ENCODE data around the gene TSGA10IP.

Gene TSGA10IP

GRCh38 chr11:65958774-65959420 is 13.6 kb downstream of the TSGA10IP start:
- TF ChIP-seq CTCF (IDR thresholded peaks at IDR 0.05; ENCODE audit: low read depth, low read length): no peak
- H3K4me3 ChIP-seq (ENCODE audit: low read depth, low read length): no peak overlapping the region

DNA sequence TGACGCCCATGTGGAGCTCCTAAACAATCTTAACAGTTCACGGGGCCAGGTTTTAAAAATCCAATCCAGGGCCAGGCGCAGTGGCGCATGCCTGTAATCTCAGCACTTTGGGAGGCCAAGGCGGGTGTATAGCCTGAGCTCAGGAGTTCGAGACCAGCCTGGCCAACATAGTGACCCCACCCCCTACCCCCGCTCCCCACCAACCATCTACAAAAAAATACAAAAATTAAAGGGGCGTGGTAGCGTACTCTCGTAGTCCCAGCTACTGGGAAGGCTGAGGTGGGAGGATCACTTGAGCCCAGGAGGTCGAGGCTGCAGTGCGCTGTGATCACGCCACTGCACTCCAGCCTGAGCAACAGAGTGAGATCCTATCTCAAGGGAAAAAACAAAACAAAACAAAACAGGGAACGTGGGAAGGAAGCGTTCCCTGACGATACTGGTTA is 15.6 kb downstream of the TSGA10IP start:
- TF ChIP-seq CTCF (IDR thresholded peaks at IDR 0.05; ENCODE audit: low read depth, low read length): no peak
- H3K4me3 ChIP-seq (ENCODE audit: low read depth, low read length): peak overlapping the region; percentile 92

DNA sequence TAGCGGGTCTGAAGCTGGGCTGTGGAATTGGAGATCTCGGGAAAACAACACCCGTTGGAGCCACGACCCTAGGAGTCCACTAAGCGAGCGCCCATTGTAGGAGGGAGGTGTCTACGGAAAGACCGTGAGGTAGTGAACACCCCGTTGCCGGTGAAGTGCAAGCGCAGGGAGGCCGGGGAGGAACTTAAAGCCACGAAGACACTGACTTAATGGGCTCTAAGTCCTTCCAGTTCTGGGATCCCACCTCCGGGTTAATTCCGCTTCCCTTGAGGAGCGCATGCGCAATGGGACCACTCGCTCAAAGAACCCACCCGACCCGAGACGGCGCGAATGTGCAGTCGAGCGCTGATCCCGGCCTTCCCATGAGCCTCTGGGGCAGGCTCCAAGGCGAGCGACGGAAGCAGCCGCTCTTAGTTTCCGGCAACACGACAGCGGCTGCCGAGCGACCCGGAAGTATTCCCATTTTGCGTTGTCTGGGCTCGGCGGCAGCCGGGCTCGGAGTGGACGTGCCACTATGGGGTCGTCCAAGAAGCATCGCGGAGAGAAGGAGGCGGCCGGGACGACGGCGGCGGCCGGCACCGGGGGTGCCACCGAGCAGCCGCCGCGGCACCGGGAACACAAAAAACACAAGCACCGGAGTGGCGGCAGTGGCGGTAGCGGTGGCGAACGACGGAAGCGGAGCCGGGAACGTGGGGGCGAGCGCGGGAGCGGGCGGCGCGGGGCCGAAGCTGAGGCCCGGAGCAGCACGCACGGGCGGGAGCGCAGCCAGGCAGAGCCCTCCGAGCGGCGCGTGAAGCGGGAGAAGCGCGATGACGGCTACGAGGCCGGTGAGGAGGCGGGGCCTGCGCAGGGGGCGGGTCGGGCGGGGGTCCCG is 16.2 kb downstream of the TSGA10IP start, which contains the start of gene SART1:
Gene SART1 (plus strand): TSS at position 468 of the 874 bp plus-strand sequence. CDS start 47 bp downstream, at position 515.
- H3K4me3 ChIP-seq (ENCODE audit: low read depth, low read length): peak within 1 kb of the TSS; percentile 92
- TF ChIP-seq CTCF (IDR thresholded peaks at IDR 0.05; ENCODE audit: low read depth, low read length): no peak

- TF ChIP-seq CTCF (IDR thresholded peaks at IDR 0.05; ENCODE audit: low read depth, low read length): no peak
Measured at GRCh38 chr11:65962141-65962564, 16.9 kb downstream of the TSGA10IP start.

DNA sequence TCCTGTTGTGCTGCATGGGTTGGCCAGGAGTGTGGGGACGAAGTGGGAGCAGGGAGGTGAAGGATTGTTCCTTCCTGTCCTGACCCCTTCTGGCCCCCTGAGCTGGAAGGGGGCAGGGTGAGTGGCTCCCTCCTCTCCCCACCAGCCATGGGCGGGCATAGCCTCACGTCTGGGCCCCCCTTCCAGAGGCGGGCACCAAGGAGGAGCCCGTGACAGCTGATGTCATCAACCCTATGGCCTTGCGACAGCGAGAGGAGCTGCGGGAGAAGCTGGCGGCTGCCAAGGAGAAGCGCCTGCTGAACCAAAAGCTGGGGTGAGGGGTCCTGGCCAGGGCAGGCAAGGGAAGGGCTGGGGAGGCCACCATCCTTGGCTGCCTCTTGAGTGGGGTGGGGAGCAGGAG is 19.6 kb downstream of the TSGA10IP start:
- no peak overlapping the region for H3K4me3 ChIP-seq (ENCODE audit: low read depth, low read length)
- no peak for TF ChIP-seq CTCF (IDR thresholded peaks at IDR 0.05; ENCODE audit: low read depth, low read length)

More at GRCh38 chr11:65962141-65962564, 16.9 kb downstream of the TSGA10IP start:
- peak overlapping the region; percentile 92 for H3K4me3 ChIP-seq (ENCODE audit: low read depth, low read length)

GRCh38 chr11:65965986-65966762 is 20.9 kb downstream of the TSGA10IP start:
- no peak overlapping the region for H3K4me3 ChIP-seq (ENCODE audit: low read depth, low read length)
- TF ChIP-seq CTCF (IDR thresholded peaks at IDR 0.05; ENCODE audit: low read depth, low read length): no peak
